ENCODE measurements around the gene LCE3B.

DNA sequence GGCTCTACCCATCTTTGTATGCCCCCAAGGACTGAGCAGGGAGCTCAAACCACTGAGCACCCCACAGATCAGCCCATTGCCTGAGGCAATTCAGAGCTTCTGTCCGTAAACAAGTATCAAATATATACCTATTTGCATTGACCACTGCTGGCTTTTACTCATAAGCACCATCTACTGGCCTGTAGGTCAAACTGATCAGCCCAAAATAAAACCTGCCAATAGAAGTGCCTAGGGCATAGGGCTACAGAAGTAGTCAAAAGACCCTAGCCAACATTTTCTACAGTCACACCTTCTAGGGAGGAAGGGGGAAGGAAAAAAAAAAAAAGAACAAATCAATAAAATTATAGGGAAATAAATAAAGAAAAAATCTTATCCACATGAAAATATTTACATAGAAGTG, 28.0 kb upstream of the LCE3B start:
- TF ChIP-seq, protein P1, sequence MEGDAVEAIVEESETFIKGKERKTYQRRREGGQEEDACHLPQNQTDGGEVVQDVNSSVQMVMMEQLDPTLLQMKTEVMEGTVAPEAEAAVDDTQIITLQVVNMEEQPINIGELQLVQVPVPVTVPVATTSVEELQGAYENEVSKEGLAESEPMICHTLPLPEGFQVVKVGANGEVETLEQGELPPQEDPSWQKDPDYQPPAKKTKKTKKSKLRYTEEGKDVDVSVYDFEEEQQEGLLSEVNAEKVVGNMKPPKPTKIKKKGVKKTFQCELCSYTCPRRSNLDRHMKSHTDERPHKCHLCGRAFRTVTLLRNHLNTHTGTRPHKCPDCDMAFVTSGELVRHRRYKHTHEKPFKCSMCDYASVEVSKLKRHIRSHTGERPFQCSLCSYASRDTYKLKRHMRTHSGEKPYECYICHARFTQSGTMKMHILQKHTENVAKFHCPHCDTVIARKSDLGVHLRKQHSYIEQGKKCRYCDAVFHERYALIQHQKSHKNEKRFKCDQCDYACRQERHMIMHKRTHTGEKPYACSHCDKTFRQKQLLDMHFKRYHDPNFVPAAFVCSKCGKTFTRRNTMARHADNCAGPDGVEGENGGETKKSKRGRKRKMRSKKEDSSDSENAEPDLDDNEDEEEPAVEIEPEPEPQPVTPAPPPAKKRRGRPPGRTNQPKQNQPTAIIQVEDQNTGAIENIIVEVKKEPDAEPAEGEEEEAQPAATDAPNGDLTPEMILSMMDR (conservative IDR thresholded peaks at IDR 0.05; ENCODE audit: low read depth, low read length), result no peak
- TF ChIP-seq EZH2phosphoT487 (IDR thresholded peaks at IDR 0.05; ENCODE audit: borderline replicate concordance, low read length) (no peak), EZH2 (IDR thresholded peaks at IDR 0.05; ENCODE audit: low read length, unreplicated experiment) (no peak)
